Esophagus muscularis mucosa (tissue), 4 donors: ENCODE results near the gene KCNAB2. TPM values are rescaled to one million over a fixed set of nuclear protein-coding genes. Genes with fewer than 3 reads are reported as not detected.

Source experiments
- DNase-seq: peaks from one replicate; pipeline ENCODE4 v3.0.0-alpha.2; 2017; ENCODE audit errors: extremely low spot score
- H3K27ac ChIP-seq, 4 donors: fragments of 200-600 bp; sonication (generic); replicated peaks in 1 of 4; 1 replicate in 3 of 4; 2 replicates in 1 of 4; pipeline ENCODE4 v1.5.1; 2016 to 2019; ENCODE audit warnings: mild to moderate bottlenecking in 1 of 4
- H3K27me3 ChIP-seq, 4 donors: fragments of 200-600 bp; sonication (generic); one replicate each; pipeline versions ENCODE4 v1.5.1 to v1.6.0; 2016 to 2019
- H3K36me3 ChIP-seq, 4 donors: fragments of 200-600 bp; sonication (generic); one replicate each; pipeline ENCODE4 v1.5.1; 2016 to 2019
- H3K4me1 ChIP-seq, 4 donors: fragments of 200-600 bp; sonication (generic); one replicate each; pipeline ENCODE4 v1.5.1; 2016 to 2019
- H3K4me3 ChIP-seq, 4 donors: fragments of 200-600 bp; sonication (generic); 1 replicate in 2 of 4; 2 replicates in 2 of 4; pipeline ENCODE4 v1.5.1; 2016 to 2019; ENCODE audit warnings: mild to moderate bottlenecking in 4 of 4, moderate library complexity in 1 of 4
- H3K9me3 ChIP-seq, 4 donors: fragments of 200-600 bp; sonication (generic); 1 replicate in 3 of 4; 2 replicates in 1 of 4; pipeline ENCODE4 v1.5.1; 2016 to 2019
- EP300 ChIP-seq: sonication (generic); formaldehyde crosslinking; IDR thresholded peaks from one replicate; pipeline ENCODE4 v1.6.1; 2017; ENCODE audit warnings: antibody characterized with exemption
- POLR2A ChIP-seq: fragments of 450-650 bp; IDR thresholded peaks from one replicate; pipeline ENCODE4 v1.6.1; 2017; ENCODE audit warnings: antibody characterized with exemption, moderate library complexity, mild to moderate bottlenecking, low read depth
- POLR2AphosphoS5 ChIP-seq, 2 donors: sonication (generic); formaldehyde crosslinking; IDR thresholded peaks; one replicate each; pipeline ENCODE4 v1.6.1; 2017; ENCODE audit warnings: antibody characterized with exemption in 2 of 2
- WGBS: methylation state at CpG from one replicate; pipeline ENCODE4 v1.1.5; 2018; 5-methylcytosine and 5-hydroxymethylcytosine counted together
- intact Hi-C: fragments of 100-400 bp; cut with DNase I; formaldehyde crosslinking; loops from one replicate; pipeline ENCODE4 v1.15.1; 2023
- total RNA-seq, 4 donors: library from RNA; depleted of rRNA; stranded (reverse); fragments of >200 nt; gene quantifications; one replicate each; pipeline versions ENCODE4 v1.1.0 to v1.2.1, GENCODE V29; 2016
- TF ChIP-seq, protein P1 (sequence below), 3 experiments: fragments of 200-600 bp in 2 of 3; fragments of 450-650 bp in 1 of 3; sonication (generic) in 2 of 3; IDR thresholded peaks; one replicate each; pipeline ENCODE4 v1.5.1; 2017 to 2019; ENCODE audit warnings: antibody characterized with exemption in 3 of 3, mild to moderate bottlenecking in 2 of 3, moderate library complexity in 1 of 3

Gene KCNAB2
- total RNA-seq, 4 donors from 2014 or later: 10.4 to 19.3 (median 13.2) TPM

DNA sequence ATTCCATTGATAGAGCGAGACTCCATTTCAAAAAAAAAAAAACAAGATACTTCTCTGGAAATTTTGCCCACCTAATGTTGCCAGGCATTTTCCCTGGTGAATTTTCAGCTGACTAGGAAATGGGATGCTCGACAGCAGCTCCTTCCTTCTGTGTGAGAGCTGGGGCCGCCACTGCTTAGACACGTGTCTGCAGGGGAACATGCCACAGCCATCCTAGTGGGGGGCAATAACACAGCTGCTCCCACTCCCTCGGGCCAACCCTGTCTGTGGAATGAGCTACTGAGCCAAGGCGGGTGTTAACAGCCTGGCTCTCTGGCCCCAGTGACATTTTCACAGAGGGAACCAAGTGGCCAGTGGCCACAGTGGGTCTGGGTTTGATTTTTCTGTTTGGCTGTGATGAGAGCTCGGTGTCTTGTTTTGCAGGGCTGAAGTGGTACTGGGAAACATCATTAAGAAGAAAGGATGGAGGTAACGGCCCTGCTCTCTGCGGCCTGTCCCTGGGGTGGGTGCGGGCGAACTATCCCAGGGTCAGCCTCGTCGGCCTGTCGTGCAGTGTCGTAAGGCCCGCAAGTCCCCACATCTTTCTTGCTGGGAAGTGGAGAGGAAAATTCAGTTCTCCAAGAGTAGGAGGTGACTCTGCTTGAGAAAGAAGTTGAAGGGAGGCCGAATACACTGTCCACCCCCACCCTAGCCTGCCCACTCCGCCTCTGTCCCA lies 39.2 kb downstream of the KCNAB2 start:
- H3K27ac ChIP-seq: no peak overlapping the region
- peaks cover 0 to 5% (median 2%) of the 10 kb centered on the region in 4 donors for H3K36me3 ChIP-seq
- no peaks in the 10 kb centered on the region for H3K9me3 ChIP-seq
- intact Hi-C loops: no loop called here
- H3K4me3 ChIP-seq: no peak overlapping the region
- no peak for TF ChIP-seq POLR2AphosphoS5 (IDR thresholded peaks at IDR 0.05)
- TF ChIP-seq, protein P1, sequence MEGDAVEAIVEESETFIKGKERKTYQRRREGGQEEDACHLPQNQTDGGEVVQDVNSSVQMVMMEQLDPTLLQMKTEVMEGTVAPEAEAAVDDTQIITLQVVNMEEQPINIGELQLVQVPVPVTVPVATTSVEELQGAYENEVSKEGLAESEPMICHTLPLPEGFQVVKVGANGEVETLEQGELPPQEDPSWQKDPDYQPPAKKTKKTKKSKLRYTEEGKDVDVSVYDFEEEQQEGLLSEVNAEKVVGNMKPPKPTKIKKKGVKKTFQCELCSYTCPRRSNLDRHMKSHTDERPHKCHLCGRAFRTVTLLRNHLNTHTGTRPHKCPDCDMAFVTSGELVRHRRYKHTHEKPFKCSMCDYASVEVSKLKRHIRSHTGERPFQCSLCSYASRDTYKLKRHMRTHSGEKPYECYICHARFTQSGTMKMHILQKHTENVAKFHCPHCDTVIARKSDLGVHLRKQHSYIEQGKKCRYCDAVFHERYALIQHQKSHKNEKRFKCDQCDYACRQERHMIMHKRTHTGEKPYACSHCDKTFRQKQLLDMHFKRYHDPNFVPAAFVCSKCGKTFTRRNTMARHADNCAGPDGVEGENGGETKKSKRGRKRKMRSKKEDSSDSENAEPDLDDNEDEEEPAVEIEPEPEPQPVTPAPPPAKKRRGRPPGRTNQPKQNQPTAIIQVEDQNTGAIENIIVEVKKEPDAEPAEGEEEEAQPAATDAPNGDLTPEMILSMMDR (IDR thresholded peaks at IDR 0.05): no peak
- H3K4me1 ChIP-seq: peaks cover 0 to 27% (median 22%) of the 10 kb centered on the region in 4 donors
- H3K27me3 ChIP-seq: no peaks in the 10 kb centered on the region
- no peak for DNase-seq
- WGBS: 89% methylated on average over 17 of the region's 18 CpGs

DNA sequence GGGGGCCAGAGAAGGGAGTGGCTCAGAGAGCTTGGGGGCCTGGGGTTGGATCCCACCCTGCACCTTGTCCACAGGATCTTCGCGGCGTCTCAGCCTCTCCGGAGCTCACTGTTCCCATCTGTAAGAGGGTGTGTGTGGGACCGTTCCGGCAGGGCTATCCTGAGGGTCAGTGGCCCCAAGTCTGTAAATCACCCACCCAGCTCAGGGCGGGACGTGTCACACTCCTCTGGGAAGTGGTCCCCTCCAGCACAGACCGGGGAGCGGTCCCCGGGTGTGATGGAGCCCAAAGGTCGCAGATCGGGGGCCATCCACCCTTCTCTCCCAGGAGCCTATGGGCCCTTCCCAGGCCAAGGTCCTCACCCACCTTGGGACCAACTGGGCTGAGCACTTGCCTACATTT lies 40.0 kb downstream of the KCNAB2 start:
- 91% methylated on average over 13 of the region's 13 CpGs for WGBS
- Histone ChIP-seq H3K36me3 (peaks cover 0 to 10% (median 2%) of the 10 kb centered on the region in 4 donors), H3K9me3 (no peaks in the 10 kb centered on the region), H3K4me1 (peaks cover 0 to 24% (median 20%) of the 10 kb centered on the region in 4 donors), H3K27me3 (no peaks in the 10 kb centered on the region), H3K27ac (no peak overlapping the region), H3K4me3 (no peak overlapping the region)
- DNase-seq: no peak
- no peak for TF ChIP-seq POLR2A
- TF ChIP-seq EP300: no peak
- TF ChIP-seq POLR2AphosphoS5 (IDR thresholded peaks at IDR 0.05): no peak
- TF ChIP-seq, protein P1 (IDR thresholded peaks at IDR 0.05): no peak
- intact Hi-C loops: no loop called here

DNA sequence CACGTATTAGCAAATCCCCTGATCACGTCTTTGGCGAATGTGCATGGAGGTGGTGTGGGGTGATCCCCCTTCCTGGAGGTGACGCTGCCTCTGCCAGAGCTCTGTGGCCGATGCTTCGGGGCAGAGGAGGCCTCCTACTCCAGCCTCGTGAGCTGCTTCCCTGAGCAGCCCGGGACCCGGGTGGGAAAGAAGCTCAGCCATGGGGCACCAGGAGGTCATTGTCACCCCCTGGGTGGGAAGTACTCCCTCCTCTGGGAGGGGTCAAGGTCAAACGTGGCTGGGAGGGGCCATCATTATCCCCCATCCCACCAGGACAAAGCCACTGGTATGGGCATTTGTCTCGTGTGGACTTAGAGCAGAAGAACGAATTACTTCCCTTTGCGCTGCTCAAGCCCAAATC lies 40.7 kb downstream of the KCNAB2 start:
- peaks cover 0 to 12% (median 2%) of the 10 kb centered on the region in 4 donors for H3K36me3 ChIP-seq
- no peak for DNase-seq
- no peak overlapping the region for H3K4me3 ChIP-seq
- whole genome bisulfite sequencing: 92% methylated on average over 8 of the region's 13 CpGs
- H3K27me3 ChIP-seq: no peaks in the 10 kb centered on the region
- H3K27ac ChIP-seq: no peak overlapping the region
- intact Hi-C loops: no loop called here
- TF ChIP-seq EP300: no peak
- no peak for TF ChIP-seq POLR2A
- TF ChIP-seq POLR2AphosphoS5 (IDR thresholded peaks at IDR 0.05): no peak
- TF ChIP-seq, protein P1 (IDR thresholded peaks at IDR 0.05): no peak
- H3K9me3 ChIP-seq: no peaks in the 10 kb centered on the region
- H3K4me1 ChIP-seq: peaks cover 0 to 24% (median 20%) of the 10 kb centered on the region in 4 donors

DNA sequence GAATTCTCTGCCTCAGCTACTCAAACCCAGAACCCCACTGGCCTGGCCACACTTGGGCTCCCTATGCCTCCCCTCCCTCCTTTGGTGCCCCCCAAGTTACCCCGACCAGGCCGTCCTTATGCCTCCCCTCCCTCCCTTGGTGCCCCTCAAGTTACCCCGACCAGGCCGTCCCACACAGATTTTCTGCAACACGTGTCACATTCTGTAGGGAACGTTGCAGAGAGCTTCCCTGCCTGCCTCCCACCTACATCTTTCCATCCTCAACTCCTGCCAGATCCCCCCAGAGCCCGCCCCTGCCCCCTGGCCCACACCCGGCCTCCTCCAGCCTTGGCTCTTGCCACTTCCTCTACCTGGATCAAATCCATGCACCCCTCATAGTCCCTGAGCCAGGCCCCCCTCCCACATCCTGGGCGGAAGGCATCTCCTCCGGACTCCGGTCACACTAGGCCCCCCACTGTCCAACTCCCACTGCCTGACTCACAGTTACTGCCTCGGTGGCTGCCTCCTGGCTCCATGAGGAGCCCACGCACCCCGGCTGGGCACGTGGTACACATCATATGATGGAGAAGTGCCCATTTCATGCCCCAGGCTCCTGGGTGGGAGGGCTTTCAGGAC lies 41.2 kb downstream of the KCNAB2 start:
- TF ChIP-seq, protein P1 (IDR thresholded peaks at IDR 0.05): no peak

More for the DNA sequence above, 41.2 kb downstream of the KCNAB2 start:
- Histone ChIP-seq H3K9me3 (no peaks in the 10 kb centered on the region), H3K4me3 (no peak overlapping the region), H3K27me3 (no peaks in the 10 kb centered on the region), H3K36me3 (peaks cover 0 to 13% (median 2%) of the 10 kb centered on the region in 4 donors), H3K27ac (no peak overlapping the region), H3K4me1 (peaks cover 0 to 23% (median 18%) of the 10 kb centered on the region in 4 donors)
- WGBS: 76% methylated on average over 15 of the region's 15 CpGs
- intact Hi-C loops: no loop called here
- DNase-seq: no peak
